A549 treated with RU486 at 1 μM for 4 hours (cell line): ENCODE results near the gene ZNF407. TPM values are rescaled to one million over a fixed set of nuclear protein-coding genes. Genes with fewer than 3 reads are reported as not detected.

Experiments
- total RNA-seq: library from RNA; stranded (reverse); fragments of 200-300 nt; extraction: Qiagen RNA extraction; gene quantifications from 5 replicates; pipeline ENCODE4 v1.2.3, GENCODE V29; 2022; ENCODE audit warnings: low read depth

ZNF407 gene, protein sequence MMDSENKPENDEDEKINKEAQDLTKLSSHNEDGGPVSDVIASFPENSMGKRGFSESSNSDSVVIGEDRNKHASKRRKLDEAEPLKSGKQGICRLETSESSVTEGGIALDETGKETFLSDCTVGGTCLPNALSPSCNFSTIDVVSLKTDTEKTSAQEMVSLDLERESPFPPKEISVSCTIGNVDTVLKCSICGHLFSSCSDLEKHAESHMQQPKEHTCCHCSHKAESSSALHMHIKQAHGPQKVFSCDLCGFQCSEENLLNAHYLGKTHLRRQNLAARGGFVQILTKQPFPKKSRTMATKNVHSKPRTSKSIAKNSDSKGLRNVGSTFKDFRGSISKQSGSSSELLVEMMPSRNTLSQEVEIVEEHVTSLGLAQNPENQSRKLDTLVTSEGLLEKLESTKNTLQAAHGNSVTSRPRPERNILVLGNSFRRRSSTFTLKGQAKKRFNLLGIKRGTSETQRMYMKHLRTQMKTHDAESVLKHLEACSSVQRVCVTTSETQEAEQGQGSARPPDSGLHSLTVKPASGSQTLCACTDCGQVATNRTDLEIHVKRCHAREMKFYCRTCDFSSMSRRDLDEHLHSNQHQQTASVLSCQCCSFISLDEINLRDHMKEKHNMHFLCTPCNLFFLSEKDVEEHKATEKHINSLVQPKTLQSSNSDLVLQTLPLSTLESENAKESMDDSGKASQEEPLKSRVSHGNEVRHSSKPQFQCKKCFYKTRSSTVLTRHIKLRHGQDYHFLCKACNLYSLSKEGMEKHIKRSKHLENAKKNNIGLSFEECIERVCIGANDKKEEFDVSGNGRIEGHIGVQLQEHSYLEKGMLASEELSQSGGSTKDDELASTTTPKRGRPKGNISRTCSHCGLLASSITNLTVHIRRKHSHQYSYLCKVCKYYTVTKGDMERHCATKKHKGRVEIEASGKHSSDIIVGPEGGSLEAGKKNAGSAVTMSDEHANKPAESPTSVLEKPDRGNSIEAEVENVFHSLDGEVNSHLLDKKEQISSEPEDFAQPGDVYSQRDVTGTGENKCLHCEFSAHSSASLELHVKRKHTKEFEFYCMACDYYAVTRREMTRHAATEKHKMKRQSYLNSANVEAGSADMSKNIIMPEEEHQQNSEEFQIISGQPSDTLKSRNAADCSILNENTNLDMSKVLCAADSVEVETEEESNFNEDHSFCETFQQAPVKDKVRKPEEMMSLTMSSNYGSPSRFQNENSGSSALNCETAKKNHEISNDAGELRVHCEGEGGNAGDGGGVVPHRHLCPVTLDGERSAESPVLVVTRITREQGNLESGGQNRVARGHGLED (N-terminal part only)
- total RNA-seq: 2.0 to 2.6 TPM (median 2.6 TPM) in 5 replicates

GRCh38 chr18:74597662-74598349 is at the start of gene ZNF407:
ZNF407 (plus strand) TSS chr18:74597870; CDS start chr18:74631020, 33,150 bp downstream.

Other genes with a start within 250 kb of the ZNF407 start
- gene DIPK1C, start 140.6 kb upstream of the ZNF407 start, total RNA-seq: not detected in 5 replicates
- gene CNDP2, start 101.5 kb upstream of the ZNF407 start, total RNA-seq: 69.4 to 95.1 TPM (median 78.3 TPM) in 5 replicates
- gene CNDP1, start 63.4 kb upstream of the ZNF407 start, total RNA-seq: not detected in 5 replicates